IPS DF 19.7 (cell line): Measurements from ENCODE around the gene FREY1.
A peak's percentile ranks its signal among the peaks of the same experiment; 100 is the strongest.

ENCODE experiments used
- DNase-seq: peaks from one replicate; pipeline ENCODE4 v3.0.0-alpha.2; 2013; ENCODE audit warnings: low read depth, low spot score

Gene FREY1

GRCh38 chr11:45928535-45929215, 21.6 kb upstream of the FREY1 start:
- DNase-seq = no peak

DNA sequence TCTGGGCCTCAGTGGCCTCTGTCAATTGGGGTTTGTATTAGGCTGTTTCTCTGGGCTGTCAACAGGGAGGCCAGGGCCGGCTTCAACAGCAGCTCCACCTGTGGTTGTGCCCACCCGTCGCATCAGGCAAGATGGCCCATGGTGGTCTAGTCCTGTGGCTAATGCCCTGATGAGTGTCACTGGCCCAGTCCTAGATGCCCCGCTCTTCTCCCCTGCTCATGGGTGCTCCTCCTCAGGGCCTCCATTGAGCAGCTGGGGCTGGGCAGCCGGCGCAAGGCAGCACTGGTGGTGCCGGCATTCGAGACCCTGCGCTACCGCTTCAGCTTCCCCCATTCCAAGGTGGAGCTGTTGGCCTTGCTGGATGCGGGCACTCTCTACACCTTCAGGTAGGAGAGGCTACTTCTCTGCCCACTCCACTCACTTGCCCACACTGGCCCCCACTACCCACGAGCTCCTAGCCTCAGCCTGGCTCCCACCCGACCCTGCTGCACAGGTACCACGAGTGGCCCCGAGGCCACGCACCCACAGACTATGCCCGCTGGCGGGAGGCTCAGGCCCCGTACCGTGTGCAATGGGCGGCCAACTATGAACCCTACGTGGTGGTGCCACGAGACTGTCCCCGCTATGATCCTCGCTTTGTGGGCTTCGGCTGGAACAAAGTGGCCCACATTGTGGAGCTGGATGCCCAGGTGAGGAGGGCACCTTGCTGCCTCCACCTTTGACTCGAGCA, 20.8 kb upstream of the FREY1 start:
- DNase-seq = no peak

DNA sequence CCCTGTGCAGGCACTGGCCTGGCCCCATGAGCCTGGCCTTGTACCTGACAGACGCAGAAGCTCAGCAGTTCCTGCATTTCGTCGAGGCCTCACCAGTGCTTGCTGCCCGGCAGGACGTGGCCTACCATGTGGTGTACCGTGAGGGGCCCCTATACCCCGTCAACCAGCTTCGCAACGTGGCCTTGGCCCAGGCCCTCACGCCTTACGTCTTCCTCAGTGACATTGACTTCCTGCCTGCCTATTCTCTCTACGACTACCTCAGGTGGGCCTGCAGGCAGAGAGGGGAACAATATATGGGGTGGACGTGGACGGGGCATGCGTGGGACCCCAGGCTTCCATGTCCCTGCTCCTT, 20.2 kb upstream of the FREY1 start:
- DNase-seq = no peak

DNA sequence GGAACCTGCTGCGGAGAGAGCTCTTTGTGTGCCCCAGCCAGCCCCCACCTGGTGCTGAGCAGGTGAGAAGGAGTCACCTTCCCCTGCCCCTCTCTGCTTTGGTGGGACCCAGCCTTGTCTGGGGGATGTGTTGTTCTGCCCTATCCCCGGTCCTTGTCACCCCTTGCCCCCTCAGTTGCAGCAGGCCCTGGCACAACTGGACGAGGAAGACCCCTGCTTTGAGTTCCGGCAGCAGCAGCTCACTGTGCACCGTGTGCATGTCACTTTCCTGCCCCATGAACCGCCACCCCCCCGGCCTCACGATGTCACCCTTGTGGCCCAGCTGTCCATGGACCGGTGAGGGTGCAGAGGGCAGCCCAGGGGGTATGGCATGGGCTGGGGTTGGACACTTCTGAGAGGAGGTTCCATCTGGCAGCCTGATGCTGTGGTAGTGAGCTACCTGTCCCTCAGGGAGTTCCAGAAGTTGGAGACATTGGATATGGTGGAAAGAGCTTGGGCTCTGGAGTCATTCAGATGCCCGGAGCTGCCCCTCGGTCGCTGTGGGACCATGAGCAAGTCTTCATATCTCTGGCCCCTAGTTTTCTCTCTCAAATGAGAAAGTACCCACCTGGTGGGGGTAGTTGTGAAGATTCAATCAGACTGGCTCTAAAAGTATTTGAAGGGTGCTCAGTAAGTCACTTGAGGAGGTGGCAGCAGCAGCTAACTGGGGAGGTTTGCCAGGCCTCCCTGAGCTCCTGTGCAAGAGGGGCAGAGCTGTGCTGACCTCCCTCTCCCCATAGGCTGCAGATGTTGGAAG, 19.7 kb upstream of the FREY1 start:
- no peak for DNase-seq

- no peak for DNase-seq
These were observed 18.9 kb upstream of the FREY1 start for GRCh38 chr11:45926001-45926401.

DNA sequence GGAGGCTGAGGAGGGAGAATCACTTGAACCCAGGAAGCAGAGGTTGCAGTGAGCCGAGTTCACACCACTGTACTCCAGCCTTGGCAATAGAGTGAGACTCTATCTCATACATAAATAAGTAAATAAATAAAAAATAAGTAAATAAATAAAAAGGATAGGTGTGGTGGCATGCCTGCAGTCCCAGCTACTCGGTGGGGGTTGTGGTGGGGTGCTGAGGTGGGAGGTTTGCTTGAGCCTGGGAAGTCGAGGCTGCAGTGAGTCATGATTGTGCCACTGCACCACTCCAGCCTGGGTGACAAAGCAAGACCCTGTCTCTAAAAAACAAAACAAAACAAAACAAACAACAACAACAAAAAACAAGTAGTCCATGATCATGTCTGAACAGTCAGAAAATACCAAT, 18.5 kb upstream of the FREY1 start:
- DNase-seq = no peak

DNA sequence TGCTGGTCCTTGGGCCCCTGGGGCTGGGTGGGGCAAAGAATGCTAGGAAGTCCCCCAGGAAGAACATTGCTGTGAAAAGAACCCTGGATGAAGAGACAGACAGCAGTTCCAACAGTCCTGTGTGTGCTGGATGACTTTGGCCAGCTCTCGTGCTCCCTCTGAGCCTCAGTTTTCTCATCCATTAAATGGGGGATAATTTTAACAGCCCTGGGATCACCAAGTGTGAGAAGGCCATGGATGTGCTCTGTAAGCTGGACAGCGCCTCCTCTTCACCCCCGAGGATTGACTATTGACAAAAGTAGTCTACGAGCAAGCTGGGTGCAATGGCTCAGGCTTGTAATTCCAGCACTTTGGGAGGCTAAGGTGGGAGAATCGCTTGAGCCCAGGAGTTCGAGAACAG, 17.9 kb upstream of the FREY1 start:
- no peak for DNase-seq

GRCh38 chr11:45924036-45924915, 17.2 kb upstream of the FREY1 start:
- no peak for DNase-seq

DNA sequence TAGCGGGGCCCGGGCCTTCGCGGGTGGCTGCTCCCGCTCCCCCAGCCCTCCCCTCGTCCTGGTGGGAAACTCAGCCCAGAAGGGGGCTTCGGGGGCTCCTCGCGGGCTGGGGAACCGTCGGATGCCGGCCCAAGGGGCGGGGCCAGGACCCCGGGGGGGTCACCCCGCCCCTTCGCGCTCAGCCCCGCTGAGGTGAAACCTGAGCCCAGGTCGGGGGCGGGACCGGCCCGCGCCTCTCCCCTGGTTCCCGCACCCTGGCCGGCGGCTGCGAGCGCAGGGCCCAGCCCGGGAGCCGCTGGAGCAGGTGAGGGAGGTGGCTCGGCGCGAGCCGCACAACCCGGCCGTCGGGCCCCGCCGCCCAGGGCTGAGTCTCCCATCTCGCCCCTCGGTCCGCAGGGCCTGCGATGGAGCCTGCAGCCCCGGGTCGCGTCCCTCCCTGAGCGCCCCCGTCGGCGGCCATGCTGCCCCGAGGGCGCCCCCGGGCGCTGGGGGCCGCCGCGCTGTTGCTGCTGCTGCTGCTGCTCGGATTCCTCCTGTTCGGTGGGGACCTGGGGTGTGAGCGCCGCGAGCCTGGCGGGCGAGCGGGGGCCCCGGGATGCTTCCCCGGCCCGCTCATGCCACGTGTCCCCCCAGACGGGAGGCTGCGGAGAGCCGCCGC, 15.5 kb upstream of the FREY1 start, which contains the start of gene LARGE2:
LARGE2 (plus strand) TSS at position 232 of the 658 bp plus-strand sequence; CDS start at position 459, 227 bp downstream.
- DNase-seq = no peak

GRCh38 chr11:45921561-45922424, 14.7 kb upstream of the FREY1 start:
- DNase-seq = peak; percentile 77

- DNase-seq = no peak
These were observed 13.7 kb upstream of the FREY1 start for GRCh38 chr11:45920531-45921477.

DNA sequence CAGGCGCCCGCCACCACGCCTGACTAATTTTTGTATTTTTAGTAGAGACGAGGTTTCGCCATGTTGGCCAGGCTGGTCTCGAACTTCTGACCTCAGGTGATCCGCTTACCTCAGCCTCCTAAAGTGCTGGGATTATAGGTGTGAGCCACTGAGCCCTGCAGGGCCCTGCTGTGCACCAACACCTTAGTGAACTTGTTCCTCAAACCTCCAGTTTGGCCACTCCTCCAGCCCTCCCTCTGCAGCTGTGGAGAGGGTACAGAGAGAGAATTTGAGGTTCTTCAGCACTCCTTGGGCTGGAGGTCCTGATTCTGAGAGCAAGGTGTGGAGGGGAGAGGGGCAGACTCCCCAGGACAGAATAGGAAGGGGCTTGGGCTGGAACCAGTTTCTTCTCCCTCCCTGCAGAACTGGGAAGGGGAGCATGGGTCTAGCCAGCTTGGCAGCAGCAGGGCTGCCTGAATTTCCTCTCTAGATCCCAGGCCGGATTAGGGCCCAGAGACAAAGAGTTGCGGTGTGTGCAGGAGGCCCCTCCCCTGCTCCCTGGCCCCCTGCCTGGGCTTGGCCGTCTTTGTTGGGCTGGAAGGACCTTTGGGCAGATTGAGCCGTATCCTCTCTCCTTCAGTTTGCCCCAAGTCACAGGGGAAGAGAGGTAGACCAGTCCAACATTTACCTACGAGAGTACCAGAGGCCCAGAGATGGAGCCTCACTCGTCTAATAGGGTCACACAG, 12.9 kb upstream of the FREY1 start:
- no peak for DNase-seq

- DNase-seq = no peak
These were observed 12.0 kb upstream of the FREY1 start for GRCh38 chr11:45918962-45919675.

GRCh38 chr11:45918331-45918941, 11.4 kb upstream of the FREY1 start:
- DNase-seq = no peak

DNA sequence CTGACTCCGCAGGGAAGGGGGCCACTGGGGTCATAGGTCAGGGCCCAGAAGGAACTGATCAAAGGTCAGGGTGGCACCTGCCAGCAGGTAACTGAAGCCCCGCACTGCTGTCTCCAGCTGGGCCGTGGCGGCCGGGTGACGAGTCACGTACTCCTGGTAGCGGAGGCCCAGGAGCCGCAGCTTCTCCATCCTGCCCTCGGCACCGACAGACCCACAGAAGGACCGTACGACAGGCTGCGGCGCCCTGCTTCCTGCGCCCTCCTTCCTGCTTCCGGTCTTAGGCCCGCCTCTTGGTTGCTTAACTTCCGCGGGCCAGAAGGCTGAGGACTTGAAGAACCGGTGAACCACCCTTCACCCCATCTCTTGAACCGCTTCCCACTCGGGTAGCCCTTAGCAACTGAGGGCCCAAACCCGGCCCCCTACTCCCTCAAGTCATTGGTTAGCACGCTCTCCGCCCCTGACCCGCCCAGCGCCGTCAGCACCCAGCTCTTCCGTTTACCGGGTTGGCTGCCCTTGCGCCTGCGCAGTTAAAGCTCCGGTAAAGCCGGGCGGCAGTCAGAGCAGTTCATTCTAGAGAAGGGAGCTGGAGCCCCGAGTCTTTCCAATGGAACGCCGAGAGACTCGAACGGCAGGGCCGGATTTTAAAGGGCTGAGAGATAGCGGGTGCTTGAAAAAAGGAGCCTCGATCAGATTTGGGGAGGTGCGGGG, 10.7 kb upstream of the FREY1 start, which contains the start of gene PEX16:
PEX16 (minus strand) TSS at position 255 of the 708 bp plus-strand sequence; CDS start at position 189, 66 bp downstream.
- peak; percentile 88 for DNase-seq

DNA sequence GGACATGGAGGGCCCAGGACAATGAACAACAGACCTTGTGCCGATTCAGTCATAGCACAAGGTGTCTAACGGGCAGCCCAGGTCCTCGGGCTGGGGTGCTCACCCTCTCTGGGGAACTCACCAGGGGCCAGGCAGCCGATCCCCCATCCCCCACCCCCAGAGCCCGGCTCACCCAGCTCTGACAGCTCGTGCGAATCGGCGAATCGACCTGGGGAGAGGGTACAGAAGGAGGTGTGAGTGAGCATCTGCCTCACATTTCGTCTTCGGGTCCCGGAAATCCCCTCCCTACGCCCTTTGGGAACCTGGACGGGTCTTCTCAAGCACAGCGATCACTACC, 10.2 kb upstream of the FREY1 start:
- DNase-seq = no peak
